ENCODE results near the gene SGK2. TPM values are rescaled to one million over a fixed set of nuclear protein-coding genes. Genes with fewer than 3 reads are reported as not detected.

The SGK2 gene
- total RNA-seq, 1 donor from 2014 or later: 0.85 TPM

- no peak for DNase-seq (ENCODE audit: low spot score)
- H3K27ac Mint-ChIP-seq (ENCODE audit: unreplicated experiment): no peak overlapping the region
- H3K27me3 Mint-ChIP-seq (ENCODE audit: unreplicated experiment): peaks cover 8% of the 10 kb centered on the region
- H3K9me3 Mint-ChIP-seq (ENCODE audit: unreplicated experiment): peaks cover 7% of the 10 kb centered on the region
- H3K36me3 Mint-ChIP-seq (ENCODE audit: low read depth, unreplicated experiment): peaks cover 29% of the 10 kb centered on the region
- peaks cover 6% of the 10 kb centered on the region for H3K4me1 Mint-ChIP-seq (ENCODE audit: unreplicated experiment)
- no peak overlapping the region for H3K4me3 Mint-ChIP-seq (ENCODE audit: unreplicated experiment)
- no peak for TF ChIP-seq CTCF (IDR thresholded peaks at IDR 0.05; ENCODE audit: unreplicated experiment)
Measured at GRCh38 chr20:43549416-43550065, 9.3 kb upstream of the SGK2 start.

GRCh38 chr20:43550456-43550855, 8.4 kb upstream of the SGK2 start:
- H3K27me3 Mint-ChIP-seq (ENCODE audit: unreplicated experiment): peaks cover 4% of the 10 kb centered on the region
- H3K36me3 Mint-ChIP-seq (ENCODE audit: low read depth, unreplicated experiment): peaks cover 29% of the 10 kb centered on the region
- no peak overlapping the region for H3K4me3 Mint-ChIP-seq (ENCODE audit: unreplicated experiment)
- H3K27ac Mint-ChIP-seq (ENCODE audit: unreplicated experiment): no peak overlapping the region
- TF ChIP-seq CTCF (IDR thresholded peaks at IDR 0.05; ENCODE audit: unreplicated experiment): no peak
- DNase-seq (ENCODE audit: low spot score): no peak
- H3K4me1 Mint-ChIP-seq (ENCODE audit: unreplicated experiment): peaks cover 6% of the 10 kb centered on the region
- peaks cover 7% of the 10 kb centered on the region for H3K9me3 Mint-ChIP-seq (ENCODE audit: unreplicated experiment)

GRCh38 chr20:43554369-43554768, 4.5 kb upstream of the SGK2 start:
- Mint-ChIP-seq H3K4me3 (ENCODE audit: unreplicated experiment) (no peak overlapping the region), H3K4me1 (ENCODE audit: unreplicated experiment) (peaks cover 29% of the 10 kb centered on the region), H3K36me3 (ENCODE audit: low read depth, unreplicated experiment) (no peaks in the 10 kb centered on the region)

GRCh38 chr20:43559147-43559987, 540 bp downstream of the SGK2 start:
- H3K36me3 Mint-ChIP-seq (ENCODE audit: low read depth, unreplicated experiment): no peaks in the 10 kb centered on the region
- H3K4me3 Mint-ChIP-seq (ENCODE audit: unreplicated experiment): no peak overlapping the region
- no peak for TF ChIP-seq CTCF (IDR thresholded peaks at IDR 0.05; ENCODE audit: unreplicated experiment)
- no peaks in the 10 kb centered on the region for H3K9me3 Mint-ChIP-seq (ENCODE audit: unreplicated experiment)
- peak overlapping the region; percentile 16 for H3K27ac Mint-ChIP-seq (ENCODE audit: unreplicated experiment)
- no peak for DNase-seq (ENCODE audit: low spot score)
- peaks cover 28% of the 10 kb centered on the region for H3K4me1 Mint-ChIP-seq (ENCODE audit: unreplicated experiment)
- H3K27me3 Mint-ChIP-seq (ENCODE audit: unreplicated experiment): peaks cover 2% of the 10 kb centered on the region

More at GRCh38 chr20:43554369-43554768, 4.5 kb upstream of the SGK2 start:
- Mint-ChIP-seq H3K27ac (ENCODE audit: unreplicated experiment) (no peak overlapping the region), H3K9me3 (ENCODE audit: unreplicated experiment) (no peaks in the 10 kb centered on the region), H3K27me3 (ENCODE audit: unreplicated experiment) (no peaks in the 10 kb centered on the region)
- no peak for TF ChIP-seq CTCF (IDR thresholded peaks at IDR 0.05; ENCODE audit: unreplicated experiment)
- no peak for DNase-seq (ENCODE audit: low spot score)

- TF ChIP-seq CTCF (IDR thresholded peaks at IDR 0.05; ENCODE audit: unreplicated experiment): no peak
- peaks cover 26% of the 10 kb centered on the region for H3K4me1 Mint-ChIP-seq (ENCODE audit: unreplicated experiment)
- peaks cover 4% of the 10 kb centered on the region for H3K27me3 Mint-ChIP-seq (ENCODE audit: unreplicated experiment)
- no peak overlapping the region for H3K4me3 Mint-ChIP-seq (ENCODE audit: unreplicated experiment)
- no peak overlapping the region for H3K27ac Mint-ChIP-seq (ENCODE audit: unreplicated experiment)
- no peak for DNase-seq (ENCODE audit: low spot score)
- no peaks in the 10 kb centered on the region for H3K9me3 Mint-ChIP-seq (ENCODE audit: unreplicated experiment)
- no peaks in the 10 kb centered on the region for H3K36me3 Mint-ChIP-seq (ENCODE audit: low read depth, unreplicated experiment)
Measured at GRCh38 chr20:43560974-43561373, 2.1 kb downstream of the SGK2 start.

Data from endothelial cell (in vitro differentiated cells).